Nephron (organoid): ENCODE results near the gene TBC1D24.
A peak's percentile ranks its signal among the peaks of the same experiment; 100 is the strongest.
"Not testable (repeated sequence)": the region's sequence is repeated elsewhere in the genome, so short reads cannot be mapped to it uniquely, and the experiment has no call there.

Source experiments
- H3K27ac Mint-ChIP-seq, 3 experiments: 2 replicates each; pipeline ENCODE4 v1.8.0; 2020; ENCODE audit warnings: mixed read lengths in 3 of 3, mild to moderate bottlenecking in 2 of 3, moderate library complexity in 1 of 3
- H3K27me3 Mint-ChIP-seq: 2 replicates; pipeline ENCODE4 v1.8.0; 2021; ENCODE audit warnings: low read depth, mild to moderate bottlenecking, moderate library complexity, mixed read lengths
- H3K36me3 Mint-ChIP-seq: 2 replicates; pipeline ENCODE4 v1.8.0; 2020; ENCODE audit warnings: low read depth, mixed read lengths
- H3K4me1 Mint-ChIP-seq: 2 replicates; pipeline ENCODE4 v1.8.0; 2020; ENCODE audit warnings: mixed read lengths
- H3K4me3 Mint-ChIP-seq, 3 experiments: 2 replicates each; pipeline ENCODE4 v1.8.0; 2020; ENCODE audit warnings: mild to moderate bottlenecking in 3 of 3, mixed read lengths in 3 of 3, moderate library complexity in 2 of 3
- H3K9me3 Mint-ChIP-seq: 2 replicates; pipeline ENCODE4 v1.8.0; 2020; ENCODE audit warnings: mixed read lengths
- TF ChIP-seq, protein P1 (sequence below), 3 experiments: fragments of 200-600 bp; sonication (generic); IDR thresholded peaks; one replicate each; pipeline ENCODE4 v1.5.0; 2021; ENCODE audit warnings: antibody characterized with exemption in 3 of 3; ENCODE audit not compliant: unreplicated experiment in 3 of 3

TBC1D24 gene

GRCh38 chr16:2535625-2536013, 60.7 kb downstream of the TBC1D24 start:
- Mint-ChIP-seq H3K4me3 (peak overlapping the region; percentile 56 to 75 (median 72)), H3K36me3 (no peaks in the 10 kb centered on the region), H3K27ac (peak overlapping the region in 1 of 3 experiments; percentile 44), H3K9me3 (no peaks in the 10 kb centered on the region), H3K4me1 (peaks cover 25% of the 10 kb centered on the region), H3K27me3 (no peaks in the 10 kb centered on the region)
- TF ChIP-seq, protein P1, sequence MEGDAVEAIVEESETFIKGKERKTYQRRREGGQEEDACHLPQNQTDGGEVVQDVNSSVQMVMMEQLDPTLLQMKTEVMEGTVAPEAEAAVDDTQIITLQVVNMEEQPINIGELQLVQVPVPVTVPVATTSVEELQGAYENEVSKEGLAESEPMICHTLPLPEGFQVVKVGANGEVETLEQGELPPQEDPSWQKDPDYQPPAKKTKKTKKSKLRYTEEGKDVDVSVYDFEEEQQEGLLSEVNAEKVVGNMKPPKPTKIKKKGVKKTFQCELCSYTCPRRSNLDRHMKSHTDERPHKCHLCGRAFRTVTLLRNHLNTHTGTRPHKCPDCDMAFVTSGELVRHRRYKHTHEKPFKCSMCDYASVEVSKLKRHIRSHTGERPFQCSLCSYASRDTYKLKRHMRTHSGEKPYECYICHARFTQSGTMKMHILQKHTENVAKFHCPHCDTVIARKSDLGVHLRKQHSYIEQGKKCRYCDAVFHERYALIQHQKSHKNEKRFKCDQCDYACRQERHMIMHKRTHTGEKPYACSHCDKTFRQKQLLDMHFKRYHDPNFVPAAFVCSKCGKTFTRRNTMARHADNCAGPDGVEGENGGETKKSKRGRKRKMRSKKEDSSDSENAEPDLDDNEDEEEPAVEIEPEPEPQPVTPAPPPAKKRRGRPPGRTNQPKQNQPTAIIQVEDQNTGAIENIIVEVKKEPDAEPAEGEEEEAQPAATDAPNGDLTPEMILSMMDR (IDR thresholded peaks at IDR 0.05; ENCODE audit: unreplicated experiment in 3 of 3): no peak

- peak within 1 kb of the TSS; percentile 73 to 85 (median 76) for H3K27ac Mint-ChIP-seq
- TF ChIP-seq, protein P1 (IDR thresholded peaks at IDR 0.05; ENCODE audit: unreplicated experiment in 3 of 3): no peak
- H3K4me1 Mint-ChIP-seq: peaks cover 31% of the 10 kb centered on the region
- no peaks in the 10 kb centered on the region for H3K9me3 Mint-ChIP-seq
- no peaks in the 10 kb centered on the region for H3K36me3 Mint-ChIP-seq
- no peaks in the 10 kb centered on the region for H3K27me3 Mint-ChIP-seq
- H3K4me3 Mint-ChIP-seq: peak within 1 kb of the TSS; percentile 85 to 89 (median 88)
These were observed 62.8 kb downstream of the TBC1D24 start, which contains the start of gene PDPK1 for GRCh38 chr16:2537451-2538379. Gene PDPK1 (plus strand): TSS chr16:2538021. CDS start chr16:2538113, 92 bp downstream.

- H3K27ac Mint-ChIP-seq: peak overlapping the region in 1 of 3 experiments; percentile 13
- not testable (repeated sequence) for H3K27me3 Mint-ChIP-seq, H3K36me3 Mint-ChIP-seq, H3K9me3 Mint-ChIP-seq
- peak overlapping the region; percentile 80 to 87 (median 85) for H3K4me3 Mint-ChIP-seq
- peaks cover 28% of the 10 kb centered on the region for H3K4me1 Mint-ChIP-seq
These were observed 64.4 kb downstream of the TBC1D24 start for GRCh38 chr16:2539192-2539844.

GRCh38 chr16:2539845-2540458, 65.0 kb downstream of the TBC1D24 start:
- not testable (repeated sequence) for H3K9me3 Mint-ChIP-seq, H3K27me3 Mint-ChIP-seq, H3K36me3 Mint-ChIP-seq
- H3K4me1 Mint-ChIP-seq: peaks cover 28% of the 10 kb centered on the region
- peak overlapping the region; percentile 80 to 87 (median 85) for H3K4me3 Mint-ChIP-seq
- peak overlapping the region in 2 of 3 experiments; percentile 15 to 18 for H3K27ac Mint-ChIP-seq
- TF ChIP-seq, protein P1 (IDR thresholded peaks at IDR 0.05; ENCODE audit: unreplicated experiment in 3 of 3): peak; percentile 37 to 50 (median 41)

DNA sequence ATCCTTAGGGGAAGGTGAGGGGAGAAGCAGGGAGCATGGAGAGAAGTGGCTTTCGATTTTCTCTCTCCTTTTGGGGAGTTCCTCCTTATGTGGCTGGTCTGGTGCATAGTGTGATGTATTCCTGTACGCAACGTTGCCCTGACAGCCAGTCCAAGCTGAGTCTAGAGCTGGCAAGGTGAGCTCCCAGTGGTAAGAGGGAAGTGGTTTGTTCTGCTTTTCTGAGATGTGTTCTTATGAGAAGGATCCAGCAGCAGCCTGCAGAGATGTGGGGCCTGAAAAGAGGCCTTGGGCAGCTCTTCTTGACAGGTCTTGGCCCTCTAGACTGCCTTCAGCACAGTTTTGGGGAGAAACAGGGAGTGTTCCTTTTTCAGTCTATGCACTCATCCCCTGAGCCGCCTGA, 66.0 kb downstream of the TBC1D24 start:
- not testable (repeated sequence) for H3K9me3 Mint-ChIP-seq, H3K36me3 Mint-ChIP-seq, H3K27me3 Mint-ChIP-seq
- peak overlapping the region in 1 of 3 experiments; percentile 41 for H3K27ac Mint-ChIP-seq
- peaks cover 28% of the 10 kb centered on the region for H3K4me1 Mint-ChIP-seq
- H3K4me3 Mint-ChIP-seq: peak overlapping the region; percentile 17 to 87 (median 85)

- H3K36me3 Mint-ChIP-seq, H3K9me3 Mint-ChIP-seq, H3K27me3 Mint-ChIP-seq, H3K4me3 Mint-ChIP-seq: not testable (repeated sequence)
- Mint-ChIP-seq H3K4me1 (peaks cover 28% of the 10 kb centered on the region), H3K27ac (peak overlapping the region in 1 of 3 experiments; percentile 41)
These were observed 66.5 kb downstream of the TBC1D24 start for GRCh38 chr16:2541409-2541808.

- not testable (repeated sequence) for H3K4me3 Mint-ChIP-seq, H3K27me3 Mint-ChIP-seq, H3K36me3 Mint-ChIP-seq, H3K9me3 Mint-ChIP-seq
- peaks cover 25% of the 10 kb centered on the region for H3K4me1 Mint-ChIP-seq
- peak overlapping the region in 1 of 3 experiments; percentile 31 for H3K27ac Mint-ChIP-seq
These were observed 68.8 kb downstream of the TBC1D24 start for GRCh38 chr16:2543771-2544170.

DNA sequence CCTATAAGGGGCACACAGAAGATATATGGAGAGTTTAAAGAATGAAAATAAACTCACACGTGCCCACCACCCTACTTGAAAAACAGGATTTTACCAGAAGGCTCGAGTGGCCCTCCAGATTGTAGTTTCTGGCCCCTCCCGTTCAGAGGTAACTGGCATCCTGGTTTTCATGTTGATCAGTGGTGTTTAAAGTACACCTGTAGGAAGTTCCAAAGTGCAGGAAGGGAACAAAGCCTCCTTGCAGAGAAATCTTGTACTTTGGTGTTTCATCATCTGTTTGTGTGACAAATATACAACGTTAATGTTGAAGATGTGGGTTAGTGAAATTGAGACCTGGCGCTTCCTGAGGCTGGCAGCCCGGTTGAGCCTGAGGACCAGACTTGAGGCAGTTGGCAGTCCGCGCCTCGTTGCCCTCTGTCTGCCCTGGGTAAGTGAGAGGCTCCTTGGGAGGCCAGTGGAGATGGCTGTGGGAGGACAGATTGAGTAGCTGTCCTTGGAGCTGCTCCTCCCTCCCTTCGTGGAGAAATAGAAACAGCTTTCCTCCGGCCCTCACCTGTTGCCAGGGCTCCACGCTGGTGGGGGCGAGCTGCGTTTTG, 75.5 kb downstream of the TBC1D24 start:
- not testable (repeated sequence) for H3K36me3 Mint-ChIP-seq, H3K27me3 Mint-ChIP-seq, H3K4me3 Mint-ChIP-seq, H3K27ac Mint-ChIP-seq, H3K9me3 Mint-ChIP-seq, H3K4me1 Mint-ChIP-seq
